Measurements from ENCODE around the gene OR9Q1. TPM values are rescaled to one million over a fixed set of nuclear protein-coding genes. Genes with fewer than 3 reads are reported as not detected.

OR9Q1 gene
- total RNA-seq, 2 donors from 2014 or later = not detected

DNA sequence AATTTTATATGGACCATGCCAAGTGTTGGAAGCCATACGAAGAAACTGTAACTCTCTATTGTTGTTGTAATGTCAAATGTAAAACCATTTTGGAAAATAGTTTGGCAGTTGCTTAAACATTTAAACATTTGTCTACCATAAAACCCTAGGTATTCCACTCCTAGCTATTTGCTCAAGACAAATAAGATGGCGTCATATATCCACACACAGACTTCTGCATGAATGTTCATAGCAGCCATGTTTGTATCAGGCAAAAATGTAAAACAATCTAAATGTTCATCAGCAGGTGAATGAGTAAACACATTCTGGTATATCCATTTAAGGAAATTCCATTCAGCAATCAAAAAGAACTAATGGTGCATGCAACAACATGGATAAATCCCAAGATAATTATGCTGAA, 73.8 kb downstream of the OR9Q1 start:
- intact Hi-C loops (cut with DNase I) = no loop called here
- H3K9ac ChIP-seq (ENCODE audit: low read depth in 2 of 2, low read length in 2 of 2) = no peak overlapping the region
- H3K4me1 ChIP-seq = no peaks in the 10 kb centered on the region
- no peak overlapping the region for H3K4me3 ChIP-seq
- H3K9me3 ChIP-seq = no peaks in the 10 kb centered on the region
- no peak for DNase-seq
- no peak for TF ChIP-seq CTCF (IDR thresholded peaks at IDR 0.05)
- no peak overlapping the region for H3K27ac ChIP-seq
- no peaks in the 10 kb centered on the region for H3K36me3 ChIP-seq
- H3K27me3 ChIP-seq = no peaks in the 10 kb centered on the region

DNA sequence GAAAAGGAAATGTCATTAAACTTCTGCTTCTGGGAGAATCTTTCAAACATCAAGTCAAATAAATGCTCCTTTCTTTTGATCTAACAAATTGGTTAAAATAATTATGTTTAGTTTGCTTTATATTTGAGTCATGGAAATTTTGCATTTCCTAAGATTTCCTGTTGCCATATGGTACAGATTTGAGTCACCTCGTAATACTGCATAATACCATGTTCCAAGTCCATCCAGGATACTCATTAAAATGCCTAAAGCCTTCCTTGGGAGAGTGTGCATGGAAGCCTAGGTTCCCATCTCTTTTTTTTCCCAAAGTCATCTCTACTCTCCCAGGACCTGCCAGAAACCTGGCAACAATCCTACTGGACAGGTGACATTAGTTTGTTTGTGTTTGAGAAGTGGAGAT, 97.4 kb downstream of the OR9Q1 start:
- no peak for TF ChIP-seq CTCF (IDR thresholded peaks at IDR 0.05)

DNA sequence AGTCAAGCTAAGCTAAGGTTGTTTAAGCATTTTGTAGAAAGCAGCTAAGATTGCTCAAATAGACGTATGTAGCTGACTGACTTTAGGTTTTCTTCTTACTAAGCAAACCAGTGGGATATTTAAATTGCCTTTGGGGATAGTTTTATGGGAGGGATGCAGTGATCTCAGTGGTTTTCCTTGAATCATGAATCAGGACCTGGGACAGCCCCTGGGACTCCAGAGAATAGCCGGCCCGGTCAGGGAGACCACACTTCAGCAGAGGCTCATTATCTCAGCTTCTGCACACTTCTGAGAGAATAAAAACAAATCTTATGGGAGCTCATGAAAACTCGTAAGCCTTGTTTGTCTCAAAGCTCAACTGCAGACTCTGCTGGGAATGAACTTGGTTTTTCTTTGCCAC, 101.8 kb downstream of the OR9Q1 start, which contains the start of gene OR9I1:
Gene OR9I1 (minus strand): TSS at position 62 of the 400 bp plus-strand sequence. CDS start 6,086 bp downstream, outside the sequence.
- no peak for TF ChIP-seq CTCF (IDR thresholded peaks at IDR 0.05)
- intact Hi-C loops (cut with DNase I) = no loop called here
- Histone ChIP-seq H3K4me1 (no peaks in the 10 kb centered on the region), H3K27ac (no peak within 1 kb of the TSS), H3K36me3 (no peaks in the 10 kb centered on the region), H3K9me3 (no peaks in the 10 kb centered on the region), H3K4me3 (no peak within 1 kb of the TSS), H3K9ac (ENCODE audit: low read depth in 2 of 2, low read length in 2 of 2) (no peak within 1 kb of the TSS), H3K27me3 (no peaks in the 10 kb centered on the region)
- DNase-seq = no peak

More for the DNA sequence above, 97.4 kb downstream of the OR9Q1 start:
- no peaks in the 10 kb centered on the region for H3K27me3 ChIP-seq
- no peaks in the 10 kb centered on the region for H3K4me1 ChIP-seq
- intact Hi-C loops (cut with DNase I) = no loop called here
- no peak for DNase-seq
- H3K4me3 ChIP-seq = no peak overlapping the region
- H3K9ac ChIP-seq (ENCODE audit: low read depth in 2 of 2, low read length in 2 of 2) = no peak overlapping the region
- H3K36me3 ChIP-seq = no peaks in the 10 kb centered on the region
- no peaks in the 10 kb centered on the region for H3K9me3 ChIP-seq
- H3K27ac ChIP-seq = no peak overlapping the region

- no peaks in the 10 kb centered on the region for H3K27me3 ChIP-seq
- no peak overlapping the region for H3K9ac ChIP-seq (ENCODE audit: low read depth in 2 of 2, low read length in 2 of 2)
- no peaks in the 10 kb centered on the region for H3K9me3 ChIP-seq
- DNase-seq = no peak
- TF ChIP-seq CTCF (IDR thresholded peaks at IDR 0.05) = no peak
- H3K4me3 ChIP-seq = no peak overlapping the region
- intact Hi-C loops (cut with DNase I) = no loop called here
- no peaks in the 10 kb centered on the region for H3K36me3 ChIP-seq
- H3K27ac ChIP-seq = no peak overlapping the region
- no peaks in the 10 kb centered on the region for H3K4me1 ChIP-seq
These were observed 103.7 kb downstream of the OR9Q1 start for GRCh38 chr11:58127350-58127749.

GRCh38 chr11:58133309-58134076, 109.8 kb downstream of the OR9Q1 start:
- H3K4me1 ChIP-seq = no peaks in the 10 kb centered on the region
- DNase-seq = no peak
- no peak overlapping the region for H3K9ac ChIP-seq (ENCODE audit: low read depth in 2 of 2, low read length in 2 of 2)
- H3K9me3 ChIP-seq = no peaks in the 10 kb centered on the region
- H3K4me3 ChIP-seq = no peak overlapping the region
- intact Hi-C loops (cut with DNase I) = loop anchor here (10.0 kb wide), 1 partner anchor 151 kb away; no protein-coding TSS in a partner anchor
- TF ChIP-seq CTCF (IDR thresholded peaks at IDR 0.05) = no peak
- H3K36me3 ChIP-seq = no peaks in the 10 kb centered on the region
- H3K27me3 ChIP-seq = no peaks in the 10 kb centered on the region
- H3K27ac ChIP-seq = no peak overlapping the region

Measured in colonic mucosa (tissue), 4 donors.